Epithelial cell of esophagus (primary cell): Measurements from ENCODE around the gene DCP2.
A peak's percentile ranks its signal among the peaks of the same experiment; 100 is the strongest.

ENCODE experiments used
- DNase-seq: peaks from one replicate; pipeline ENCODE4 v3.0.0; 2010; ENCODE audit warnings: low read depth
- H3K4me3 ChIP-seq: 2 replicates; pipeline ENCODE4 v1.5.1; 2011; ENCODE audit warnings: mild to moderate bottlenecking, low read length, control low read depth
- CTCF ChIP-seq: IDR thresholded peaks from 2 replicates; pipeline ENCODE4 v1.5.1; 2011; ENCODE audit warnings: low read depth, mild to moderate bottlenecking, low read length, control low read depth, inconsistent platforms; ENCODE audit not compliant: insufficient read depth; ENCODE audit errors: missing control alignments

The DCP2 gene

GRCh38 chr5:113058269-113058668, 81.7 kb downstream of the DCP2 start:
- no peak overlapping the region for H3K4me3 ChIP-seq
- no peak for TF ChIP-seq CTCF
- DNase-seq, result no peak

GRCh38 chr5:113058706-113059226, 82.2 kb downstream of the DCP2 start:
- no peak for TF ChIP-seq CTCF
- no peak overlapping the region for H3K4me3 ChIP-seq
- no peak for DNase-seq

- no peak for TF ChIP-seq CTCF
- DNase-seq, result no peak
- no peak overlapping the region for H3K4me3 ChIP-seq
Observed at GRCh38 chr5:113059232-113060040, 82.8 kb downstream of the DCP2 start.

GRCh38 chr5:113060408-113061025, 83.9 kb downstream of the DCP2 start:
- TF ChIP-seq CTCF, result no peak
- DNase-seq, result peak; percentile 62
- no peak overlapping the region for H3K4me3 ChIP-seq

- TF ChIP-seq CTCF, result no peak
- no peak overlapping the region for H3K4me3 ChIP-seq
- DNase-seq, result peak; percentile 34
Observed at GRCh38 chr5:113061846-113062780, 85.5 kb downstream of the DCP2 start.

GRCh38 chr5:113062869-113063508, 86.4 kb downstream of the DCP2 start:
- TF ChIP-seq CTCF, result no peak
- no peak overlapping the region for H3K4me3 ChIP-seq
- no peak for DNase-seq
